ENCODE results near the gene EHBP1.

Gene EHBP1

DNA sequence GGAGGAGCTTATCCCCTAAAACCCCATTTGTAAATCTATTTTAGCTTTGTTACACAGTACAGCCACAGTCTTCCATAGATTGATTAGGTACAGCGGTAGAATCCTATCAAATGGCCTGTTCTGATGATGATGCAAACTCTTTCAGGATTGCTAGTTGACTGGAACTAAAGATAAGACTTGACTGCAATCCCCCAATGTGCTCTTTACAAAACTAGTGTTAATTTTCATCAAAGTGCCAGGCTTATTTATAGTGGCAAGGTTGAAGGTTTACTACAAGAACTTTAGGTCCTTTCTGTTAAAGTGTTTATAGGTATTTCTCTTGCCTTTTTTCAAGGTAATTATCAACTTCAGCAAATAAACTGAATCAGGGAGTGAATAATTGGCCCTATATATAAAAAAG lies 336.1 kb downstream of the EHBP1 start:
- Histone ChIP-seq H3K4me2 (no peak overlapping the region), H3K9ac (no peak overlapping the region), H4K20me1 (peaks cover 0 to 16% (median 5%) of the 10 kb centered on the region in 11 experiments; a peak in 8 of 22 replicates), H3K9me3 (replicated peaks in 1 of 11) (no peaks in the 10 kb centered on the region), H3K4me1 (no peaks in the 10 kb centered on the region), H3K36me3 (peaks cover 0 to 8% (median 5%) of the 10 kb centered on the region in 11 experiments; a peak in 5 of 22 replicates), H3K27ac (no peak overlapping the region), H3K27me3 (peaks cover 23 to 44% (median 28%) of the 10 kb centered on the region in 11 experiments), H3K4me3 (no peak overlapping the region)
- no peak for TF ChIP-seq Cebpa-rat (IDR thresholded peaks at IDR 0.05)

DNA sequence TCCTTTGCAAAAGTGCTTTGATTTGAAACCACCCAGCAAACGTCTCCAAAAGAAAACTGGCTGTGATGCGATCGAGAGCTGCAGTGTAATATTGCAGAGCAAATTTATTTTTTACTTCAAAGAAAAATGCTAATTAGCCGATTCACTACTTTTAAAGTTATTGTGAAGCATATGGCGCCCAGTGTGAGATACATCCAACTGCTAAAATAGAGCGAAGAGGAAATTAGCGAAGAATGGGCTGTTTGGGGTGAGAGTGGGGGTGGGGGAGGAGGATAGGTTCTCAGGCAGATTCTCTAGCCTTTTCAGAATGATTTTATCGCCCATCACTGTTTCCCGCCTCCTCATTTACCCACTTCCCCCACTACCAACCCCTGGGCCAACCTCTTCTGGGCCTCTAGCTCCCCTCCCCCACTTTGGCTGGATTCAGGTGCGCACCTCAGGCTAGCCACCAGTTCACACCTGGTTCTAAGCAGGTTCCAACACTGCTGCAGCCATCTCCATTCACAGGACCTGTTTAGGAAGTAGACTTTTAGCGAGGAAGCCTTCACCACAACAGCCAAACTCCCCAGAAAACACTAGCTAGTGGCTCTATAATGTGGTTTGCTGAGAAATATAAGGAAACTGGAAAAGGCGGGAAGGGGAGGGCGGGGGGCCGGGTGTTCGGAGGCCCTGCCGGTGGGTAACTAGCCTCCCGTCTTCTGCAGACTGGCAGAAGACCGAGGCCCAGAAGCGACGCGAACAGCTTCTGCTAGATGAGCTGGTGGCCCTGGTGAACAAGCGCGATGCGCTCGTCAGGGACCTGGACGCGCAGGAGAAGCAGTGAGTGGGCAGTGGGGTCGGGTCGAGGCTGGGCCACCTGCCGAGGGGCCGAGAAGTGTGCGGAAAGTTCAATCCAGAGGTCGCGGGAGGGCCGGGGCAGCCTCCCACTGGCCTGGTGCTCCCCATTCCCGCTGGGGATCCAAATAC lies 339.1 kb downstream of the EHBP1 start:
- Histone ChIP-seq H3K36me3 (peaks cover 0 to 8% (median 5%) of the 10 kb centered on the region in 11 experiments; a peak in 5 of 22 replicates), H3K9ac (no peak overlapping the region), H3K27ac (no peak overlapping the region), H3K4me2 (no peak overlapping the region), H3K9me3 (replicated peaks in 1 of 11) (peaks cover 0 to 16% (median 6%) of the 10 kb centered on the region in 11 experiments; a peak in 6 of 22 replicates), H3K4me1 (peaks cover 4 to 22% (median 13%) of the 10 kb centered on the region in 10 experiments; a peak in 14 of 20 replicates), H3K27me3 (peaks cover 54 to 74% (median 59%) of the 10 kb centered on the region in 11 experiments), H4K20me1 (peaks cover 3 to 47% (median 32%) of the 10 kb centered on the region in 11 experiments; a peak in 20 of 22 replicates), H3K4me3 (no peak overlapping the region)
- no peak for TF ChIP-seq Cebpa-rat (IDR thresholded peaks at IDR 0.05)

DNA sequence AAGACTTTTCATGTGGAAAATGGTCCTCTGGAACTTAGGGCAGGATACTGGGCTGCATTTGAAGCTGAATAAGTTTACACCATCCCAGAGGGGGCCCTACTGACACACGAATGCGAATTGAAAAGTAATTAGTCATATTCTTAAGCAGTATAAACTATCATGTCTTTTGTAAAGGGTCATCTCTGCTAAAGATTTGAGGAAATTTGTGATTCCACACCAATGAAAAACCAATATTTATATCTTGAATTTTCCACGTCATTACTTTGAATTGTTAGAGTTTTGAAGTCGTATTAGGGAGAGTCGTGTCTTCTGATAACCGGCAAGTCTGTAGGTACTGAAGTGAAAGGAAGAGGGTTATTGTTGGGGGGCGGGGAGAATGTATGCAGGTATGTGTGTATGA lies 341.0 kb downstream of the EHBP1 start:
- Histone ChIP-seq H3K27me3 (peaks cover 73 to 84% (median 76%) of the 10 kb centered on the region in 11 experiments), H3K4me2 (no peak overlapping the region)
- no peak for TF ChIP-seq Cebpa-rat (IDR thresholded peaks at IDR 0.05)

DNA sequence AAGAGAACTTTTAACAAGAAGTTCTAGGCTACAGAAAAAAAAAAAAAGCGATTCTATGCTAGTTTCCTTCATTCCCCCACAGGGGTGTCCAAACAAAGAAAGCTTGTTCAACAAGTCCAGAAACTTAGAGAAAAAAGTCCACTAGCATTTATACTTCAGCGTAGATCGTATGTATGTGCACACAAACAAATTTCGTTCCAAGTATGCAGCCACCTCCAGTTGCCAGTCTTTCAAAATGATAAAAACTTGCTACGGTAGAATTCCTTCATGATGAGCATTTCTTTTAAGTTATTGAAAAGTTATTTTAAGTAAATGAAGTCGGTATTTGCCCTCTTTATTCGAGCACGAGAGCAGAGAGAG lies 341.4 kb downstream of the EHBP1 start:
- H3K9me3 ChIP-seq (replicated peaks in 1 of 11), result peaks cover 0 to 21% (median 8%) of the 10 kb centered on the region in 11 experiments; a peak in 15 of 22 replicates

More for the DNA sequence above, 341.0 kb downstream of the EHBP1 start:
- Histone ChIP-seq H3K4me3 (no peak overlapping the region), H3K36me3 (peaks cover 0 to 8% (median 5%) of the 10 kb centered on the region in 11 experiments; a peak in 5 of 22 replicates), H3K9me3 (replicated peaks in 1 of 11) (peaks cover 0 to 17% (median 6%) of the 10 kb centered on the region in 11 experiments; a peak in 9 of 22 replicates), H3K4me1 (peaks cover 18 to 34% (median 27%) of the 10 kb centered on the region in 10 experiments; a peak in 19 of 20 replicates), H3K27ac (no peak overlapping the region), H4K20me1 (peaks cover 3 to 63% (median 47%) of the 10 kb centered on the region in 11 experiments; a peak in 20 of 22 replicates), H3K9ac (no peak overlapping the region)

GRCh38 chr2:63047321-63048279 lies 342.1 kb downstream of the EHBP1 start:
- peaks cover 3 to 73% (median 56%) of the 10 kb centered on the region in 11 experiments; a peak in 20 of 22 replicates for H4K20me1 ChIP-seq
- peak overlapping the region in 4 of 10 experiments; percentile 18 to 31 (median 28); a peak in 6 of 20 replicates for H3K4me3 ChIP-seq
- no peak for TF ChIP-seq Cebpa-rat (IDR thresholded peaks at IDR 0.05)
- no peak overlapping the region for H3K9ac ChIP-seq
- peaks cover 0 to 27% (median 12%) of the 10 kb centered on the region in 11 experiments; a peak in 15 of 22 replicates for H3K9me3 ChIP-seq (replicated peaks in 1 of 11)
- H3K27ac ChIP-seq, result no peak overlapping the region
- H3K27me3 ChIP-seq, result peaks cover 83 to 89% (median 85%) of the 10 kb centered on the region in 11 experiments
- H3K4me2 ChIP-seq, result peak overlapping the region in 9 of 11 experiments; percentile 7 to 71 (median 14); a peak in 10 of 22 replicates
- H3K36me3 ChIP-seq, result peaks cover 0 to 8% (median 5%) of the 10 kb centered on the region in 11 experiments; a peak in 5 of 22 replicates
- H3K4me1 ChIP-seq, result peaks cover 18 to 34% (median 27%) of the 10 kb centered on the region in 10 experiments; a peak in 19 of 20 replicates

More for the DNA sequence above, 341.4 kb downstream of the EHBP1 start:
- Histone ChIP-seq H3K4me2 (peak overlapping the region in 1 of 11 experiments; percentile 71; a peak in 1 of 22 replicates), H4K20me1 (peaks cover 3 to 66% (median 51%) of the 10 kb centered on the region in 11 experiments; a peak in 20 of 22 replicates), H3K4me3 (peak overlapping the region in 1 of 10 experiments; percentile 27; a peak in 1 of 20 replicates), H3K27ac (no peak overlapping the region), H3K36me3 (peaks cover 0 to 8% (median 5%) of the 10 kb centered on the region in 11 experiments; a peak in 5 of 22 replicates), H3K27me3 (peaks cover 77 to 84% (median 79%) of the 10 kb centered on the region in 11 experiments), H3K4me1 (peaks cover 18 to 34% (median 27%) of the 10 kb centered on the region in 10 experiments; a peak in 19 of 20 replicates), H3K9ac (no peak overlapping the region)
- no peak for TF ChIP-seq Cebpa-rat (IDR thresholded peaks at IDR 0.05)

DNA sequence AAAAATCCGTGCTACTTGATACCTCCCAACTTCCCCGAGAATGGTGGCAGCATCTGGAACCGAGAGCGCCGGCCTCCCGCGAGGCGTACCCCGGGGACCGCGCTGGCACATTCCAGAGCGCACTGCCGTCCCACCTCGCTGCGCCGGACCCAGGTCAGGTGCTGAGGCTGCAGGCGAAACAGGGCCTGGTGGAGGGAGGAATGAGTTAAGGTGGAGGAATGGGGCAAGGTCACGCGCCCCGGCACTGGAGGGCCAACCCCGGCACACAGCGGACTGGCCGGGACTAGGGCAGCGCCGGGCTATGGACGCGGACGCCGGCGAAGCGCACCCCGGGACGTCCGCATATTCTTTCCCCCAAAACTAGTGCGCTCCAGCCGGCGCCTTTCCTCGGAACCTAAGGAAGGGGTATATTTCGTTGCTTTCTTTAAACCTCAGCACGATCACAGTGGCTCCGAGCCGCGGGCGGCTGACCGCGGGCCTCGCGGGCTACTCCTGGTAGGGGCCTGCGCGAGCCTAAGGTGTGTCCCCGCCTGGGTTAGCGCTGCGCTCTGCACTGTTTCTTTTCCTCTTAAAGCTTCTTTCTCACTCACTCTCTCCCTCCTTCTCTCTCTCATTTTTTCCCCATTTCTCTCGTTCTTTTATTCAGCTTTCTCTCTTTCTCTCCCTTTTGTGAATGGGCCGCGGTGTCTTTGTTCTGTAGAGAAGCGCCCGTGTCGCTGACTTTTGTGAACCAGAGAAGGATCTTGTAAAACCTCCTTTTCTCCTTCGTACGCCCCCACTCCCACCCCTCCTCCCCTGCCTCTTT lies 343.1 kb downstream of the EHBP1 start:
- TF ChIP-seq Cebpa-rat (IDR thresholded peaks at IDR 0.05), result no peak
- peaks cover 0 to 8% (median 5%) of the 10 kb centered on the region in 11 experiments; a peak in 5 of 22 replicates for H3K36me3 ChIP-seq
- peaks cover 1 to 36% (median 13%) of the 10 kb centered on the region in 11 experiments; a peak in 16 of 22 replicates for H3K9me3 ChIP-seq (replicated peaks in 1 of 11)
- H3K27me3 ChIP-seq, result peaks cover 93 to 99% (median 95%) of the 10 kb centered on the region in 11 experiments
- H3K4me1 ChIP-seq, result peaks cover 18 to 34% (median 27%) of the 10 kb centered on the region in 10 experiments; a peak in 19 of 20 replicates
- peaks cover 3 to 82% (median 65%) of the 10 kb centered on the region in 11 experiments; a peak in 20 of 22 replicates for H4K20me1 ChIP-seq
- no peak overlapping the region for H3K9ac ChIP-seq
- H3K4me2 ChIP-seq, result peak overlapping the region in 3 of 11 experiments; percentile 51 to 71 (median 71); a peak in 6 of 22 replicates
- H3K27ac ChIP-seq, result no peak overlapping the region
- peak overlapping the region in 4 of 10 experiments; percentile 5 to 29 (median 20); a peak in 2 of 20 replicates for H3K4me3 ChIP-seq
